Measurements from ENCODE around the gene PANX1. TPM values are rescaled to one million over a fixed set of nuclear protein-coding genes. Genes with fewer than 3 reads are reported as not detected.

Gene PANX1
- total and polyA plus RNA-seq, 2 experiments from 2014 or later, result 9.5 to 40.8 TPM

GRCh38 chr11:94133752-94134151 lies 5.1 kb downstream of the PANX1 start (continued):
- TF ChIP-seq, protein P1, sequence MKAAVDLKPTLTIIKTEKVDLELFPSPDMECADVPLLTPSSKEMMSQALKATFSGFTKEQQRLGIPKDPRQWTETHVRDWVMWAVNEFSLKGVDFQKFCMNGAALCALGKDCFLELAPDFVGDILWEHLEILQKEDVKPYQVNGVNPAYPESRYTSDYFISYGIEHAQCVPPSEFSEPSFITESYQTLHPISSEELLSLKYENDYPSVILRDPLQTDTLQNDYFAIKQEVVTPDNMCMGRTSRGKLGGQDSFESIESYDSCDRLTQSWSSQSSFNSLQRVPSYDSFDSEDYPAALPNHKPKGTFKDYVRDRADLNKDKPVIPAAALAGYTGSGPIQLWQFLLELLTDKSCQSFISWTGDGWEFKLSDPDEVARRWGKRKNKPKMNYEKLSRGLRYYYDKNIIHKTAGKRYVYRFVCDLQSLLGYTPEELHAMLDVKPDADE (IDR thresholded peaks at IDR 0.05), result no peak
- TF ChIP-seq ZNF114 (CRISPR knock-in tag; IDR thresholded peaks at IDR 0.05) (no peak), STAT1 (IDR thresholded peaks at IDR 0.05; ENCODE audit: unreplicated experiment) (no peak), NANOG (IDR thresholded peaks at IDR 0.05; ENCODE audit: borderline replicate concordance) (no peak), CREB1 (CRISPR knock-in tag; IDR thresholded peaks at IDR 0.05; ENCODE audit: low read depth) (no peak)

DNA sequence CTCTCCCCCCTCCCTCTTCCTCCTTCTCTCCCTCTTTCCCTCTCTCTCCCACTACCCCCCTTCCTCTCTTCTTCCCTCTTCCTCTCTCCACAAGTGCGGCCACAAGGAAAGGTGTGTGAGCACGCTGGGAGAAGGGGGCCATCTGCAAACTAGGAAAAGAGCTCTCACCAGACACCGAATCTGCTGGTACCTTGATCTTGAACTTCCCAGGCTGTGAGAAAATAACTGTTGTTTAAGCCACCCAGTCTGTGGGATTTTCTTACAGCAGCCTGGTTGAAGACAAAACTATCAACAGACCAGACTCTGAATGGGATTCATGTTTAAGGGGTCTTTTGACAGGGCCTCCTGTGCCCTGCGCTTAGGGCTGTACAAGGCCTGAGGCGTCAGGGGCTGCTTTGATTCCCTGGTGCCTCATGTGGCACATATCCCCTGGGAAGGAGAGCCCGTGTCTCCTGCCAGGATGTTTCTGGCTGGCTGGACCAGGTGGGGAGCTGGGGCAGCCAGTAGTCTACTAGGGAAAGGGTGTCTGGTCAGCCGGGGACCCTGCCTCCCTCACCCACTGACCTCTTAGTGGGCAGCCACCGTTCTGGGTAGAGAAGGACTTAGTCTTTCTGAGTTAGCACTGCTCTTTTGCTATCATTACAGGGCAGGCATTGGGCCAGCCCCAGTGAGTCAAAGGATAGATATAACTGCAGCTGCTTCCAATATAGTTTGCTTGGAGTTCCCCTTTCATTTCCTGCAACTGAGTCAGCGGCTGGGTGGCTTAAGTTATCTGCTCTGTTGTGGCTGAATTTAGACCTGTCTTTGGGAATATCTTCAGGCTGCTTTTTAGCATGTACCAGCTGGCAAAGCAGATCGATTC lies 6.2 kb downstream of the PANX1 start:
- no peak overlapping the region for H3K27ac Mint-ChIP-seq
- H3K4me1 Mint-ChIP-seq, result peaks cover 54% of the 10 kb centered on the region

More for the DNA sequence above, 6.2 kb downstream of the PANX1 start:
- Histone ChIP-seq H3K36me3 (ENCODE audit: insufficient read depth) (0 out of 2 replicates have a peak, but pooled peaks cover 7% of the 10 kb centered on the region), H3K4me2 (peak overlapping the region; percentile 100; the same call in 1 of the 2 replicates), H3K9me2 (ENCODE audit: insufficient read depth) (no peaks in the 10 kb centered on the region), H3K4me3 (no peak overlapping the region), H3K79me2 (replicated peaks; ENCODE audit: insufficient read depth) (peaks cover 100% of the 10 kb centered on the region), H3K27ac (ENCODE audit: low read depth) (no peak overlapping the region), H2AFZ (no peak overlapping the region), H3F3A (replicated peaks; ENCODE audit: low read depth) (no peaks in the 10 kb centered on the region), H3K4me1 (ENCODE audit: insufficient read depth) (peaks cover 74% of the 10 kb centered on the region), H3K27me3 (ENCODE audit: insufficient read depth) (no peaks in the 10 kb centered on the region), H4K20me1 (replicated peaks; ENCODE audit: insufficient read depth) (peaks cover 66% of the 10 kb centered on the region)
- ATAC-seq (no peak), DNase-seq (ENCODE audit: low spot score) (no peak)
- H3K27me3 Mint-ChIP-seq (ENCODE audit: insufficient read depth, low read depth, poor library complexity), result peaks cover 2% of the 10 kb centered on the region
- H3K36me3 Mint-ChIP-seq (ENCODE audit: low read depth), result peaks cover 16% of the 10 kb centered on the region
- H3K9me3 Mint-ChIP-seq, result peaks cover 3% of the 10 kb centered on the region; the same call in 1 of the 3 replicates
- TF ChIP-seq, protein P2, sequence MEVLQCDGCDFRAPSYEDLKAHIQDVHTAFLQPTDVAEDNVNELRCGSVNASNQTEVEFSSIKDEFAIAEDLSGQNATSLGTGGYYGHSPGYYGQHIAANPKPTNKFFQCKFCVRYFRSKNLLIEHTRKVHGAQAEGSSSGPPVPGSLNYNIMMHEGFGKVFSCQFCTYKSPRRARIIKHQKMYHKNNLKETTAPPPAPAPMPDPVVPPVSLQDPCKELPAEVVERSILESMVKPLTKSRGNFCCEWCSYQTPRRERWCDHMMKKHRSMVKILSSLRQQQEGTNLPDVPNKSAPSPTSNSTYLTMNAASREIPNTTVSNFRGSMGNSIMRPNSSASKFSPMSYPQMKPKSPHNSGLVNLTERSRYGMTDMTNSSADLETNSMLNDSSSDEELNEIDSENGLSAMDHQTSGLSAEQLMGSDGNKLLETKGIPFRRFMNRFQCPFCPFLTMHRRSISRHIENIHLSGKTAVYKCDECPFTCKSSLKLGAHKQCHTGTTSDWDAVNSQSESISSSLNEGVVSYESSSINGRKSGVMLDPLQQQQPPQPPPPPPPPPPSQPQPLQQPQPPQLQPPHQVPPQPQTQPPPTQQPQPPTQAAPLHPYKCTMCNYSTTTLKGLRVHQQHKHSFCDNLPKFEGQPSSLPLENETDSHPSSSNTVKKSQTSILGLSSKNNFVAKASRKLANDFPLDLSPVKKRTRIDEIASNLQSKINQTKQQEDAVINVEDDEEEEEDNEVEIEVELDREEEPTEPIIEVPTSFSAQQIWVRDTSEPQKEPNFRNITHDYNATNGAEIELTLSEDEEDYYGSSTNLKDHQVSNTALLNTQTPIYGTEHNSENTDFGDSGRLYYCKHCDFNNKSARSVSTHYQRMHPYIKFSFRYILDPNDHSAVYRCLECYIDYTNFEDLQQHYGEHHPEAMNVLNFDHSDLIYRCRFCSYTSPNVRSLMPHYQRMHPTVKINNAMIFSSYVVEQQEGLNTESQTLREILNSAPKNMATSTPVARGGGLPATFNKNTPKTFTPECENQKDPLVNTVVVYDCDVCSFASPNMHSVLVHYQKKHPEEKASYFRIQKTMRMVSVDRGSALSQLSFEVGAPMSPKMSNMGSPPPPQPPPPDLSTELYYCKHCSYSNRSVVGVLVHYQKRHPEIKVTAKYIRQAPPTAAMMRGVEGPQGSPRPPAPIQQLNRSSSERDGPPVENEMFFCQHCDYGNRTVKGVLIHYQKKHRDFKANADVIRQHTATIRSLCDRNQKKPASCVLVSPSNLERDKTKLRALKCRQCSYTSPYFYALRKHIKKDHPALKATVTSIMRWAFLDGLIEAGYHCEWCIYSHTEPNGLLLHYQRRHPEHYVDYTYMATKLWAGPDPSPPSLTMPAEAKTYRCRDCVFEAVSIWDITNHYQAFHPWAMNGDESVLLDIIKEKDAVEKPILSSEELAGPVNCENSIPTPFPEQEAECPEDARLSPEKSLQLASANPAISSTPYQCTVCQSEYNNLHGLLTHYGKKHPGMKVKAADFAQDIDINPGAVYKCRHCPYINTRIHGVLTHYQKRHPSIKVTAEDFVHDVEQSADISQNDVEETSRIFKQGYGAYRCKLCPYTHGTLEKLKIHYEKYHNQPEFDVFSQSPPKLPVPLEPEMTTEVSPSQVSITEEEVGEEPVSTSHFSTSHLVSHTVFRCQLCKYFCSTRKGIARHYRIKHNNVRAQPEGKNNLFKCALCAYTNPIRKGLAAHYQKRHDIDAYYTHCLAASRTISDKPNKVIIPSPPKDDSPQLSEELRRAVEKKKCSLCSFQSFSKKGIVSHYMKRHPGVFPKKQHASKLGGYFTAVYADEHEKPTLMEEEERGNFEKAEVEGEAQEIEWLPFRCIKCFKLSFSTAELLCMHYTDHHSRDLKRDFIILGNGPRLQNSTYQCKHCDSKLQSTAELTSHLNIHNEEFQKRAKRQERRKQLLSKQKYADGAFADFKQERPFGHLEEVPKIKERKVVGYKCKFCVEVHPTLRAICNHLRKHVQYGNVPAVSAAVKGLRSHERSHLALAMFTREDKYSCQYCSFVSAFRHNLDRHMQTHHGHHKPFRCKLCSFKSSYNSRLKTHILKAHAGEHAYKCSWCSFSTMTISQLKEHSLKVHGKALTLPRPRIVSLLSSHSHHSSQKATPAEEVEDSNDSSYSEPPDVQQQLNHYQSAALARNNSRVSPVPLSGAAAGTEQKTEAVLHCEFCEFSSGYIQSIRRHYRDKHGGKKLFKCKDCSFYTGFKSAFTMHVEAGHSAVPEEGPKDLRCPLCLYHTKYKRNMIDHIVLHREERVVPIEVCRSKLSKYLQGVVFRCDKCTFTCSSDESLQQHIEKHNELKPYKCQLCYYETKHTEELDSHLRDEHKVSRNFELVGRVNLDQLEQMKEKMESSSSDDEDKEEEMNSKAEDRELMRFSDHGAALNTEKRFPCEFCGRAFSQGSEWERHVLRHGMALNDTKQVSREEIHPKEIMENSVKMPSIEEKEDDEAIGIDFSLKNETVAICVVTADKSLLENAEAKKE (CRISPR knock-in tag; IDR thresholded peaks at IDR 0.05), result no peak
- TF ChIP-seq, protein P1 (IDR thresholded peaks at IDR 0.05), result no peak
- TF ChIP-seq CTCF (conservative IDR thresholded peaks at IDR 0.05; ENCODE audit: low read depth in 2 of 2) (no peak), STAT1 (IDR thresholded peaks at IDR 0.05; ENCODE audit: unreplicated experiment) (no peak), JUNB (IDR thresholded peaks at IDR 0.05; ENCODE audit: unreplicated experiment) (no peak), POLR2AphosphoS5 (IDR thresholded peaks at IDR 0.05; ENCODE audit: low read depth) (no peak), CREB1 (CRISPR knock-in tag; IDR thresholded peaks at IDR 0.05; ENCODE audit: low read depth) (no peak), EZH2 (IDR thresholded peaks at IDR 0.05; ENCODE audit: low read depth, unreplicated experiment) (no peak)
- H3K4me3 Mint-ChIP-seq, result no peak overlapping the region

Data from GM23338 (cell line).